HG03196 (cell line): ENCODE measurements around the gene OR4D1.

Experiments used
- ATAC-seq: cut with Tn5 transposase; IDR thresholded peaks from one replicate; pipeline ENCODE4 v1.9.1; 2021; ENCODE audit not compliant: unreplicated experiment

Gene OR4D1

GRCh38 chr17:58153046-58153445, 4.9 kb downstream of the OR4D1 start:
- no peak for ATAC-seq

GRCh38 chr17:58153671-58154070, 5.5 kb downstream of the OR4D1 start:
- no peak for ATAC-seq

DNA sequence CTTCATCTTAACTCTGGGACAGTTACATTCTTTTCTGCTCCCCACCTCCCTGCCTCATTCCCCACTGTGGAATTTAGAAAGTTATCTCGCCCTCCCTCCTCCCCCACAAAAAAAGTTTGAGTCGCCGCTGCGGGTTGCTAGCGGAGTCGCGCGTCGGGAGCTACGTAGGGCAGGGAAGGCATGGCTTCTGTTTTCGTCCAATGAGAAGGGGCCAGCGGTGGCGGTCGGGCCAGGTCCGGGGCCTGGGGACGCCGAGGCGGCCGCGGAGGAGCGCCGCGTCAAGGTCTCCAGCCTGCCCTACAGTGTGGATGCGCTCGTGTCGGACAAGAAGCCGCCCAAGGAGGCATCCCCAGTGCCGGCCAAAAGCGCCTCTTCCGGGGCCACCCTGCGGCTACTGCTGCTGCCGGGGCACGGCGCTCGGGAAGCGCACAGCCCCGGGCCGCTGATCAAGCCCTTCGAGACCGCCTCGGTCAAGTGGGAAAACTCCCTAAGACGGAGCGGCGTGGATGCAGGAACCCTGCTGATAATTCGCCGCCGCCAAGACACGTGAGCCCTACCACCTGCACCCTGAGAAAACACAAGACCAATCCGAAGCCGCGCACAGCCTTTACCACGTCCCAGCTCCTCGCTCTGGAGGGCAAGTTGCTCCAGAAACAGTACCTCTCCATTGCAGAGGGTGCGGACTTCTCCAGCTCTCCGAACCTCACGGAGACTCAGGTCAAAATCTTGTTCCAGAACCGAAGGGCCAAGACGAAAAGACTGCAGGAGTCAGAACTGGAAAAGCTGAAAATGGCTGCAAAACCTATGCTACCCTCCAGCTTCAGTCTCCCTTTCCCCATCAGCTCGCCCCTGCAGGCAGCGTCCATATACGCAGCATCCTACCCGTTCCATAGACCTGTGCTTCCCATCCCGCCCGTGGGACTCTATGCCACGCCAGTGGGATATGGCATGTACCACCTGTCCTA, 8.9 kb downstream of the OR4D1 start:
- ATAC-seq, result no peak

GRCh38 chr17:58158181-58158580, 10.0 kb downstream of the OR4D1 start:
- ATAC-seq, result no peak

DNA sequence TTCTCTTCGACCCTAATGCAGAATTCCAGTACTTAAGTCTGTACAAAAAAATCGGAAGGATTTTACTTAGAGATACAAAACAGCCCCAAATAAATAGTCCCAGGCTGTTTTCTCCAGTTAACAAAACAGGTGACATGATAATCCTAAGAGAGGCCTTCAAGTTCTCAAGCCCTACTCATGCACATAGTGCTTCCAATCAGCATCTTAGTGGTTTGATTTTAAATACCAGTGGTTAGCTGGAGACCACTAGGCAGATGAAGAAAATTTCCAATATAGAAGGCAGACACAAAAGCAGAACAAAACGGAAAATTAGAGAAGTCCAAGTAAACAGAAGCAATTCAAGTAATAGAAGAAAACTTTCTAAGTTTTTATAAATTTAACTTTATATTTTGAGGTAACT, 13.4 kb downstream of the OR4D1 start:
- no peak for ATAC-seq

- ATAC-seq, result no peak
These were observed 17.8 kb downstream of the OR4D1 start for GRCh38 chr17:58165981-58166380.

DNA sequence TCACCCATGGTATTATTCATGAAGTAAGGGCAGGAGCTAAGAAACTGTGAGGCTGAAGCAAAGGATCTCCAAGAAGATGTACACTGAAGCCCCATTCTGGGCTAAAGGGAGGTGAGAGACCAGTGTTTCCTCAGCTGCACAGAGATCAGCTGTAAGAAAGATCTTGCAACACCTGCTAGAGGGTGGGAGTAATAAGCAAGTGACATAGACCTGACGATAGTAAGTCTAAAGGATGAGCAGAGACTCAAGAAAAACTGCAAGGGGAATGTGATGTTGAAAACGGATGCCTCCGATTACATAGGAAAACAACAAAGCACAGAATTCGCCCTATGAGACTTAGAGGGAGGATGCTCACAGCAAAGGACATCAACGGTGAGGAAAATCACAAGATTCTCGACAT, 18.5 kb downstream of the OR4D1 start, which contains the start of gene OR4D2:
Gene OR4D2, plus strand, starts transcription at position 301 of the 400 bp plus-strand sequence. CDS start 2,674 bp downstream, outside the sequence.
- no peak for ATAC-seq

- no peak for ATAC-seq
These were observed 22.4 kb downstream of the OR4D1 start for GRCh38 chr17:58170622-58171021.

- no peak for ATAC-seq
These were observed 24.3 kb downstream of the OR4D1 start for GRCh38 chr17:58172369-58173071.

- no peak for ATAC-seq
These were observed 26.7 kb downstream of the OR4D1 start for GRCh38 chr17:58174871-58175270.

DNA sequence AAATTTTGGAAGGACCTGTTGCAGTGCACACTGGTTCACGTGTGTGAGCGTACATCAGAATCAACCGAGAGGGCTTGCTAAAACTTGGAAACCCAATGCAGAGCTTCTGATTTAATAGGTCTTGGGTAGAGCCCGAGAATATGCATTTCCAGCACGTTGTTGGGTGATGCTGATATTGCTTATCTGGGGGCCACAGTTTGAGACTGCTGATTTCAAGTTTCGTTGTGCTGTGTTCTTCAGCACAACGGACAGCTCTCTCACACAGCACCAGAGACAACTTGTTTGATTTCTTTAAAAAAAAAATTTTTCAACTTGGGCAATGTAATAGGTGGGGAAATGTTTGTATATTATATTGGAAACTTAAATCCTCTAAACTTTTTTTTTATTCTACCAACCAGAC, 28.0 kb downstream of the OR4D1 start:
- ATAC-seq, result no peak

GRCh38 chr17:58181796-58182195, 33.6 kb downstream of the OR4D1 start:
- ATAC-seq, result no peak

- no peak for ATAC-seq
These were observed 35.3 kb downstream of the OR4D1 start for GRCh38 chr17:58183514-58183913.

DNA sequence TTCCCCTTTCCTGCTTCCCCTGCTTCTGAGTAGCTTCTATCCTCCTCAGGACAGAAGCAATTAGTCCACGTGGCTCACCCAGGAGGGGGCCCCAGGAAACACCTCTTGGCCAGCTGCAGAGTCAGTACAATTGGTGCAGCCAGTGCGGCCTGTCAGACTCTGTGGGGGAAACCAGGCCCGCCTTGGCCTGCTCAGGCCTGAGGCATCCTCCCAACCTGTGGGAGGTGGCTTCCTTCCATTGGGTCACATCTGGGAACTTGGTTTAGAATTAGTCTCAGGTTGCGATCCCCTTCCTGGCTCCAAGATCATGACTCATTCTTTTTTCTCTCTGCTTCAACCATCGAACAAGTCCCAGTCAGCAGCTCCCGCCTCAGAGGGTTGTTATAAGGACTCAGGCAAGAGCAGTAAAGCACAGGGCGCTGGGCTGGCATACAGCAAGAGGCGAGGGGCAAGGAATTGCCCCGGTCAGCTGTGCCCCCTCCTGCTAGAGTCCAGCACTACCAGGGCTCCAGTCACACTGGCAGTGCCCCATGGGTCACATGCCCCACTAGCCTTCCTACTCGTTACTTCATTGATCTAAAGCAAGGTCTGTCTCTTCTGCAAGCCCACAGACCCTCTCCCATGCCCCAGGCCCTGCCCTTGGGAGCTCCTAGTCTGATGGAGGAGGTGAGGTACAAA, 36.3 kb downstream of the OR4D1 start:
- ATAC-seq, result no peak

GRCh38 chr17:58184986-58185761, 37.0 kb downstream of the OR4D1 start:
- ATAC-seq, result no peak

- no peak for ATAC-seq
These were observed 38.4 kb downstream of the OR4D1 start for GRCh38 chr17:58186591-58186990.

DNA sequence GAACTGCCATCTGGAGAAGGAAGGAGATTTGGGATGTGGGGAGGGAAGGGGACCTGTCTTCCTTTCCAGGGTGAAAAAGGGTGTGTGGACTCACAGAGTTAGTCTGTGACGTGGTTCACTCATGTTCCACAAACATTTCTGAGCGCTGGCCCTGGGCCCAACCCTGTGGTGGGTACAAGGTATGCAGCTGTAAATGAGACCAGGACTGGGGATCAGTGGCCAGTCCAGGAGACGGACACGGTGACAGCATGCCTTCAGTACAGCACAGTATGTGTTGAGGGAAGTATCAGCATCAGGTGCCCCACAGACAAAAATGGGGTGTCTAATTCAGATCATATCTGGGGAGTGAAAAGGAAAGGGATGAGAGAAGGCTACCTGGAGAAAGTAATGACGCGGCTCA, 38.9 kb downstream of the OR4D1 start:
- ATAC-seq, result no peak

- ATAC-seq, result no peak
These were observed 39.5 kb downstream of the OR4D1 start for GRCh38 chr17:58187675-58188074.

DNA sequence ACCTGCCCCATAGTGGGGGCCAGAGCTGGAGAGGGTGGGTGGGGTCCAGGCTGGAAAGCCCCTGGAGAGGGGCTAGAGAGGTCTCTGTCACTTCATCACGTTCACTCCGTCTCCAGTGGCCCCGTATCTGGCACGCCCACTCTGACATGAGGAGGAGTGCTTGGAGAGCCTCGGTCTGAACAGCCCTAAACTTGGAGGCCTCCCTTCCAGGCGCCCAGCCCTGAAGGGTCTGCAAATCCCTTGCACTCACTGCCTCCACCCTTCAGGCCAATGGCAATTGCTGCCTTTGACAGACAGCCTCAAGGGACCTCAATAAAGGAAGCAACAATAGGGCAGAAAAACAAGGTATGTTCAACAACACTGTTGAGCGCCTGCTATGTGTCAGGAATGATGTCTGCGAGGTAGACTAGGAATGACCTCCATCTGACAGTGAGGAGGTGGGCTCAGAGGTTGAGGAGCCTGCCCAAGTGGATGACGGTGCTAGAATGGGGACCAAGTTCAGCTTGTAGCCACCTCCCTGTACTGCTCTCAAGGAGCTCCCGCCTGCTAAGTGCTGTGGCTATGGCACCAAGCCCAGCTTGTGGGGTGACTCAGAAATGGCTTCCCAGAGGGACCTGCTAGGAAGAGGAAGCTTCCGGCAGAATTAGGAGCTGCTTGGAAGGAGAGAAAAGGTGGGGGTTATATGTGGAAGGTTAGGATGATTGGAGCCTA, 41.4 kb downstream of the OR4D1 start:
- ATAC-seq, result no peak

GRCh38 chr17:58191241-58191896, 43.2 kb downstream of the OR4D1 start:
- ATAC-seq, result no peak
